Daoy (cell line): ENCODE results near the gene PAPPA2. TPM values are rescaled to one million over a fixed set of nuclear protein-coding genes. Genes with fewer than 3 reads are reported as not detected.
"Not testable (repeated sequence)": the region's sequence is repeated elsewhere in the genome, so short reads cannot be mapped to it uniquely, and the experiment has no call there.

ENCODE experiments used
- DNase-seq: peaks from one replicate; pipeline ENCODE4 v3.0.0-alpha.2; 2015; ENCODE audit warnings: low read depth
- total RNA-seq: library from RNA; depleted of rRNA; stranded (reverse); fragments of >200 nt; shearing (Covaris generic); gene quantifications from 2 replicates; pipeline ENCODE4 v1.2.3, GENCODE V29; 2014

Gene PAPPA2
- total RNA-seq, 1 experiment from 2014 or later = not detected

DNA sequence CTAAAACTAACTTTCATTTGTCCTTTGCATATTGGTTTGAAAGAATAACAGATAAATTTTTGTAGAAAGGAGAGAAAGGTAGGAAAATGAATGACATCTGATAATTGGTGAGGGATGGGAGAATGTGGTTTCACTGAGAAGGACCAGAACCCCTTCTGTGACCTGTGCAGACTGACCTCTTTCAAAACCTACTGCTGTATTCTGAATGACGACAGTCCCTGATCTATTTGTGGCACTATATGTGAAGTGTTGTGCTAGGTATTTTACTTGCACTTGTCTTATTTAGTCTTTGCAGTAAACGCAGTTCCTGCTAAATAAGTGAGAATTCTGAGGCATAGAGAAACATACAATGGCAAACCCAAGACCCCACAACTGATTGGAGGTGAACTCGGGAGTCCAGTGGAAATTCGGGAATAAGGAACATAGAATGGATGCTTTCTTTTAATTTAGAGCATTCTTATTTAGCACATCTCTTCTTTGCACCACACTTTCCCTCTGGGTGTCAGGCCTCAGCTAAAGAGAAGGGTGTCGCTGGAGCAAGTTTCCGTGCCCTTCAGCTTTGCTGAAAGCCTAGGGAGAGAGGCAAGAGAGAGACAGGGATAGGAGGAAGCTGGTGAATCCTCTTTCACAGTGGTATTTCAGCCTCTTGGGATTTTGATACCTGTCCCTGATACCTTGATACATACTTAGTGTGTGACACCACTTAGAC is 230.2 kb downstream of the PAPPA2 start:
- DNase-seq = no peak

DNA sequence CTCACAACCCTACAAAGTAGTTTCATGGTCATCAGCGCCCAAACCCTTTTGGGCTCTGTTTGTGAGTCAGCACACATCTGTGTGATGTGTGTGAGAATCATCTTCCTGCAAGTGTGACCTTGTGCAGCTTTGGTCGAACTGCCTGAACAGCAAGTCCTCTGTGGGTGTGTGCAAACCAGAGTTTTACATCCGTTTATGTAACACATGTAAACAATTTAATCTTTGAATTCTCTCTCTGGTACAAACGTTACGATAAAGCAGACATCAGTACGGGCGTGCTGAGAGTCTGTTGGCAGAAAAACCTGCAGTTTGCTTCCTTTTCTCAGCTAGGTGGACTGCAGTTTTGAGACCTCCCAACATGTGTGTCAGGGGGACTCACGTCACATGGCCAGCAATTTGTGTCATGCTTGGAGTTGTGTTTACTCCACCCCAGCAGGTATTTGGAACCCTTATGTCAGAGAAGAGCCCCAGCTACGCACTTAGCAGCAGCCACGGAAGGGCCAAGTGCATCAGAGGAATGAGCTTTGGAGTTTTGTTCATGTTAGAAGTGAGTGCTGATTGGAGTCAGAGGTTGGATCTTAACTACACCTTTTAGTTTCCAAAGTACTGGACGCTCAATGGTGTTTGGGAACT is 230.8 kb downstream of the PAPPA2 start:
- no peak for DNase-seq

GRCh38 chr1:176694713-176695112 is 231.7 kb downstream of the PAPPA2 start:
- no peak for DNase-seq

GRCh38 chr1:176696109-176696508 is 233.1 kb downstream of the PAPPA2 start:
- DNase-seq = no peak

DNA sequence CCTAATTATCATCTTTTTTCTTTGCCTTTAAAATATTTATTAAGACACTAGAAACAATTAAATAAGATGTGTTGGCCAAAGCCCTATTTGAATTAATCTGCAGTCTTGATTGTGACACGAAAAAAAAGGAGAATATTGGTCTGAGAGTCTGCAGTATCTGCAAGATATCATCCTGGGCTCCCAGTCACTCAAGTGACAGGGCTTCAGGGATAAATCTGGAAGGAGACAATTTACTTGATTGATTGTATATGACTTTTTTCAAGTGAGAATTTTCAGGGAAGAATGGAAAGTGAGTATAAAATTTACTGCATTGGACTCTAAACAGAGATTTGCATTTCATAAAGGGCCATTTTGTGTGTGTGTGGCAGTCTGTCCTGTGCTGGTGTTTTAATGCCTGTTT is 233.7 kb downstream of the PAPPA2 start:
- no peak for DNase-seq

GRCh38 chr1:176699821-176700220 is 236.8 kb downstream of the PAPPA2 start:
- no peak for DNase-seq

DNA sequence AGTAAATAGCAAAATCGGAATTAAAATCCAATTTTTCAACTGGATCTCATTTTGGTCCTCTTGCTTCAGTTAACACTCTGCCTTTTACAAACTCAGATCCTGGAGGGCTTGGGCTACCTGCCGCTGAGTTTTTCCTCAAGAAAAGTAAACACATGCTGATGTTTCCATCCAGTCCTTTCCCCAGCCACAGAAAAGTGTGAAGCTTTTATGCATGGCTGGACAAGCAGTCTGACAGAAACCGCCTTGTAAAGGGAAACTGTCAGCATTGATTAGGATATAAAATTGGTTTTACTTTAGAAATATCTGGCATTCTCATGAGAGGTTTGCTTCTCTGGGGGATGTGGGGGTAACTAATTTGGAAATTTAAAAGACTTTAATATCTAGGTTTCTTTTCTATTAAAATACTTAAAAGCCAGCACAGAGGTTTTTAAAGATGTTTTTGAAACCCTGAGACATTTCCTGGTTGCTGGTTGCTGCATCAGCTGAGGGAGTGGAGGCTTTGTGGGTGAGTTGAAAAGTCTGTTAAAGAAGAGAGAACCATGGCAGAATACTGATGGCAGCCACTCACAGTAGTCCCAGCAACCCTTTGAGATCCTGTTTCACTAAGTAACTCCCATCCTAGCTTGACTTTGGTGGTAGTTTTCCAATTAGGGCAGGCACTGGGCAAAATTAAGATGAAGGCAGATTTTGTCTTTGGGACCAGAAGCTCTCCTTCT is 238.3 kb downstream of the PAPPA2 start:
- no peak for DNase-seq

- no peak for DNase-seq
Observed at GRCh38 chr1:176702901-176703300, 239.9 kb downstream of the PAPPA2 start.

GRCh38 chr1:176705585-176705984 is 242.6 kb downstream of the PAPPA2 start:
- DNase-seq = no peak

DNA sequence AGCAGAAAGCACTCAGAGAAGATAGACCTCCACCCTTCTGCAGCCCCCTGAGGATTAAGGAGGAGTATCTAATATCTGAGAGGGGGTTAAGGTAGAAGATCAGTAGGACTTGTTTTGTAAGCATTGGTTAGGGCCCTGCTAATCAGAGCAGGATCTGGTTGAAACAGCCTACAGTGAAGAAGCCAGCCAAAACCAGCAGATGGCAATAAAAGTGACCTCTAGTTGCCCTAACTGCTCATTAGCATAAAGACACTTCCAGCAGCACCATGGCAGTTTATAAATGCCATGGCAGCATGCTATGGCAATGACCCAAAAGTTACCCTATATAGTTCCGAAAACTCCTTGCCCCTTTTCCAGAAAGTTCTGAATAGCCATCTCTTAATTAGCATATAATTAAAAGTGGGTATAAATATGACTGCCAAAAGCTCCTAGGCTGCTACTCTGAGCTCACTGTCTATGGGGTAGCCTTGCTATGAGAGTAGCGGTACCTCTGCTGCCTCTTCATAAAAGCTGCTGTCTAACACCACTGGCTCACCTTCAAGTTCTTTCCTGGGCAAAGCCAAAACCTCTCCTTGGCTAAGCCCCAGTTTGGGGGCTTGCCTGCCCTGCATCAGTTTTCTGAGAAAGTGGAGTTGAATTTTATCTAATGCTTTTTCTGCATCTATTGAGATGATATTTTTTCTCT is 254.2 kb downstream of the PAPPA2 start:
- DNase-seq = no peak

- DNase-seq = no peak
Observed at GRCh38 chr1:176719447-176719846, 256.5 kb downstream of the PAPPA2 start.

GRCh38 chr1:176720838-176721237 is 257.9 kb downstream of the PAPPA2 start:
- DNase-seq = no peak

- DNase-seq = no peak
Observed at GRCh38 chr1:176733661-176734060, 270.7 kb downstream of the PAPPA2 start.

DNA sequence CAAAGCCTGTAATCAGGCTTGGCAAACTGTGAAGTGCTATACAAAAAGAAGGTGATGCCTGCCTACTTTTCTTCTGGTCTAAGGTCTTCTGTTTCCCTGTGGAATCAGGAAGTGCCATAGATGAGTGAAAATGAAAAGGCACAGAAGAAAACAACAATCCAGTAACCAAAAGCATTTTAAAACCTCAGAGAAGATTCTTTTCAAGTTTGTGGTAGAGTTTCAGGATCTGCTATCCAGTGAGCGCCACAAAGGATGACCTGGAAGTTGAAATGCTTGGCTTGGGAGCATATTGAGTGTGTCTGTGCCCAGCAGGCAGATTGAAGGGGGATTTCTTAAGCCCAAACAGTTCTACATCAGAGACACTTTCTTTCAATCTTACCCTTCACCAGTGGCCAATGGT is 272.2 kb downstream of the PAPPA2 start:
- DNase-seq = no peak

GRCh38 chr1:176736015-176736414 is 273.0 kb downstream of the PAPPA2 start:
- no peak for DNase-seq

- no peak for DNase-seq
Observed at GRCh38 chr1:176741181-176741580, 278.2 kb downstream of the PAPPA2 start.

GRCh38 chr1:176742322-176742721 is 279.3 kb downstream of the PAPPA2 start:
- no peak for DNase-seq

DNA sequence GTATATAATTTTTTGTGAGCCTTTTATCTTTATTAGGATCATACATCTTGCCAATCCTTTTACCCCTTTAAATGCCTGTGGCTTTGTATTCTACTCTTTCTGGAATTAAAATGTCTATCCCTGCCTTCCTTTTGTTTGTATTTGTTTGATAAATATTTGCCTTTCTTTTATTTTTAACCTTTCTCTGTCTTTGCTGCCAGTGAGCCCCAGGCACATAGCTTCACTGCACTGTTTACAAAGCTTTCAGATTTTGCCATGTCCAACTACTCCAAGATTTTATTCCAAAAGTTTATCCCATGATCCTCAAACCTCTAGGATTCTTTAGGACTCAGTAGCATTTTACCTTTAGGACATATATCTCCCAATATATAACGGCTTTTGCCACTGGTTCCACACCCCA is 281.2 kb downstream of the PAPPA2 start:
- DNase-seq = no peak

DNA sequence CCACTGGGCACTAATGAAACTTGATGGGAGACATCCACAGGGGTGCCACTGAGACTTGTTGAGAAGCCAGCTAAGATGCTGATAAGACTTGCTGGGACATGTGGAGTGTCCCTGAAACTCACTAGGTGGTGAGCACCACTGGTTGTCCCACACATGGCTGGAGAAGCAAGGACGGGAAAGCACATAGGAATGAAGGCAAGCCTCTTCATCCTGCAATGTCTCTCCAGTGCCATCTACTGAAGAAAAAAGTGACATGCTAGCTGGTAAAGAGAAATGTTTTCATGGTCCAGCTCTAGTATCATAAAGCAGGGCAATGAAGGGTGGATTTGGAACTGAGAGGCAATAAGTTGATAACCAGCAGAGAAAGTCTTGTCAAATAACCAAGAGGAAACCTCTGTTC is 283.0 kb downstream of the PAPPA2 start:
- DNase-seq = no peak

GRCh38 chr1:176752505-176752904 is 289.5 kb downstream of the PAPPA2 start:
- DNase-seq = no peak

GRCh38 chr1:176754676-176755075 is 291.7 kb downstream of the PAPPA2 start:
- no peak for DNase-seq

DNA sequence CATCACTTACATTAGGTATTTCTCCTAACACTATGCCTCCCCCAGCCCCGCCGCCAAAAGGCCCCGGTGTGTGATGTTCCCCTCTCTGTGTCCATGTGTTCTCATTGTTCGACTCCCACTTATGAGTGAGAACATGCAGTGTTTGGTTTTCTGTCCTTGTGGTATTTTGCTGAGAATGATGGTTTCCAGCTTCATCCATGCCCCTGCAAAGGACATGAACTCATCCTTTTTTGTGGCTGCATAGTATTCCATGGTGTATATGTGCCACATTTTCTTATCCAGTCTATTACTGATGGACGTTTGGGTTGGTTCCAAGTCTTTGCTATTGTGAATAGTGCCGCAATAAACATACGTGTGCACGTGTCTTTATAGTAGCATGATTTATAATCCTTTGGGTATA is 293.8 kb downstream of the PAPPA2 start:
- DNase-seq = not testable (repeated sequence)
